ENCODE data around the gene SLC16A7.

SLC16A7 gene

DNA sequence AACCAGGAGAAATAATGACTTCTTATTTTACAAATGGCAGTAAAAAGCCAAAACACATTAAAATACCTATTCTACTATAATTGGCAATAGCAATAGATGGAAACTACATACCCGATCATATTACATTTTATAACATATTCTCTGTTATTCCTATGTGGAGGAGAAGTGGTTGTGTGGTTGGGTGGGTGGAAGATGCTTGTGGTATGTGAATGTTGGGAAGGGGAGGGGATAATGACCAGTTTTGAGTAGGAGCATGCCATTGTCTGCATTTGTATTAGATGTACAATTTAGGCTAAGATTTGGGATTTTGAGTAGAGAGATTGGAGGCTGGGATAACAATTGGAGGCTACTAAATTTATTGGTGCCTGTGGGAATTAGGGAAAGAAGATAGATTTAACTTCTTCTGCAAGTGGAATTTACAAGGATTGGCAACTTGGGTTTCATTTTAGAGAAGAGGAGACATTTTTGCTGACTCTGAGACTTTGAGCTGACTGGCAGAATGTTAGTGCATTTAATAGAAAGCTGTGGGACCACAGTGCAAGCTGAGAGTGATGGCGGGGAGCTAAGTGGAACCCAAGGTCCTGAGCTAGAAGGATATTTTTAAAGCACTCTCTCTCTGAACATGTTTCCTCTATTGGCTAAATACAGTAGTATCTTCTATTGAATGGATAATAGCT lies 65.2 kb downstream of the SLC16A7 start:
- FAIRE-seq: no peak

DNA sequence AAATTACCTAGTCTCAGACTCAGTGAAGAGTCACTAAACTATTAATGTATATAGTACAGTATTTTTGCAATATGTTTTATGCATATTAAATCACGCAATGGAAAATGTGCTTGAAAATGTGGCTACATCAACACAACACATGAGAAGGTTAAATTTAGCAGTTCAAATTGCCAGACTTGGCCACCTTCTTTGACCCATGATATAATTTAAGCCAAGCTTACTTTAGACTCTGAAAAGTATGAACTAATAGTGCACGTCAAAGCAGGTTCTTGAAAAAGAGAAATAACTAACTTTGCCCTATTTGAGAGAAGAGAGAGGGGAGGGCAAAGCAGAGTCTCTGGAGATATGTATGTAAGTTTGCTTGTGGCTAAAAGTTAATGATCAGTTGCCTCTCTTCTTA lies 68.7 kb downstream of the SLC16A7 start:
- DNase-seq (ENCODE audit: insufficient read length, low spot score) (no peak), FAIRE-seq (no peak)

More for the DNA sequence above, 65.2 kb downstream of the SLC16A7 start:
- no peak for DNase-seq (ENCODE audit: insufficient read length, low spot score)

- no peak for FAIRE-seq
- no peak for DNase-seq (ENCODE audit: insufficient read length, low spot score)
Measured at GRCh38 chr12:59665701-59666100, 69.9 kb downstream of the SLC16A7 start.

GRCh38 chr12:59668674-59669073 lies 72.8 kb downstream of the SLC16A7 start:
- FAIRE-seq: no peak

DNA sequence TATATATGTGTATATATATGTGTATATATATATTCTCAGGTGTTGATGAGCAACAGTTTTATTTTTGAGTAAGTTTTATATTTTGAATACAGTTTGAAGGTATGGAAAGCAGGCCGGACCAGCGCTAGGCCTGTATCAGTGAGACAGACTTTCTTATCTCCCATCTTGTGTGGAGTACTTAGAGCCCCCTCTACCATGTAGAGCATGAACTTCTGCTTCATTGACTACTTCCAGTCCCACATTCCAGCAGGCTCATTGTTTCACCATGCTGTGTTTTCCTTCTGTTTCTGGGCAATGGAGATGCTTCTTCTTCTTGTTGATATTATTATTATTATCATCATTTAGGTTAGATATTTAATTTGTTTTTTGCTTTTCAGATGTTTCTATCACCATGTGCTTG lies 76.4 kb downstream of the SLC16A7 start:
- FAIRE-seq (no peak), DNase-seq (ENCODE audit: insufficient read length, low spot score) (no peak)

More at GRCh38 chr12:59668674-59669073, 72.8 kb downstream of the SLC16A7 start:
- DNase-seq (ENCODE audit: insufficient read length, low spot score): no peak

DNA sequence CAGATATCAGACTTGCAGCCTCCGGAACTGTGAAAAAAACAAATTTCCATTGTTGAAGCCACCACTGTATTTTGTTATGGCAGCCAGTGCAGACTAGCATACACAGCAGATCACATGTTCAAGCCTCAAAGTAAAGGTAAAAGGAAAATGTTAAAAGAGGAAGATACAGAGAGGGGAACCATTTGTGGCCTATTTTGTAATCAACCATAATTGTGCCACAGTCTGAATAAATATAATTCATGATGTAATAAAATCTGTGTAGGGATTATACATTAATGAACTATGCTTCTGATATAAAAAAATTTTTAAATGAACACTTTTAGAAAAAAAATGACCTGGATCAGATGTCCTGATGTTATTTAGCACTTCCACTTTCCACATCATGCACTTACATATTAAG lies 79.6 kb downstream of the SLC16A7 start:
- FAIRE-seq (no peak), DNase-seq (ENCODE audit: insufficient read length, low spot score) (no peak)

DNA sequence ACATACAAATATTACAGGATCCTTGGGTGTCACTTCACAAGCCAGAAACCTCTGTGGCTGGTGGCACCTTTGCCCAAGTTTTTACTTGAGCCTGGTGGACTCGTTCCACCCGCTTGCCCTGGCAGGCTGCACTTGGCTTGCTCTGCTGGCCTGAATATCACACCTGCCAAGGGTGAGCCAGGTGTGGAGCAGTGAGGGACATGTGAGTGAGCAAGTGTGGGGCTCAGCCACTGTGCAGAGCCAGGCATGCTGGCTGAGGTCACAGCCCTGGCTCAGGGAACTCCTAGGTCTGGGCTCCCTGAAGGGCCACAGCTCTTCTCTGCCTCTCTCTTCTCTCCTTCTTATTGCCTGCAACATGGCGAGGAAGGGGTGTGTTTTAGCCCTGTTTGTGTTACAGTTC lies 82.0 kb downstream of the SLC16A7 start:
- FAIRE-seq (no peak), DNase-seq (ENCODE audit: insufficient read length, low spot score) (no peak)

DNA sequence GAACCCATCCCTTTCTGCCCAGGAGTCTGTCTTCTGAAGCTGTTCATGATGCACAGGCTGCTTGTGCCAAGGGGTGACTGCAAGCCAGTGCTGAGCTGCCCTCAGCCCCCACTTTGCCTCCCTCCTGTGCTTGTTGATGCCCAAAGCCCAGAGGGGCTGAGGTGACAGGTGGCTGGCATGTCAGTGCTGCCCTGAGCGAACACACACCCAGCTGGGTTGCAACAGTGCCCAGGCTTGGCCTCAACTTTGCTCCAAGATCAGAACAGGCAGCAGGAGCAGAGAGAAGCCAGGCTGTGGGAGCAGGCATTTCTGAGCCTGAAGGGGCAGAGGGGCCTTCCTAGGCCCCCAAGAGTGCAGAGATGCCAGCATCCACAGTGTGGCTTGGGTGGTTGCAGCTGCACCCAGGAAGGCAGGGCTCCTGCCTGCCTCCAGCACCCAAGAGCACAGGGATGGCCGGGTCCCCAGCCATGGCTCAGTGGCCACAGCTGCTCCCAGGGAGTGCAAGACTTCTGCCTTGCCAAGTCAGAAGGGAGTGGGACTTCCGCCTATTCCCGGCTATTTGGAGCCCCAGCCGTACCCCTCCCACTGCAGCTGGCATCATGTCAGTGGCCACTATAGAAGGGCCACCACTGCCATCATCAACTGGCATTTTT lies 83.1 kb downstream of the SLC16A7 start:
- no peak for FAIRE-seq
- DNase-seq (ENCODE audit: insufficient read length, low spot score): no peak

DNA sequence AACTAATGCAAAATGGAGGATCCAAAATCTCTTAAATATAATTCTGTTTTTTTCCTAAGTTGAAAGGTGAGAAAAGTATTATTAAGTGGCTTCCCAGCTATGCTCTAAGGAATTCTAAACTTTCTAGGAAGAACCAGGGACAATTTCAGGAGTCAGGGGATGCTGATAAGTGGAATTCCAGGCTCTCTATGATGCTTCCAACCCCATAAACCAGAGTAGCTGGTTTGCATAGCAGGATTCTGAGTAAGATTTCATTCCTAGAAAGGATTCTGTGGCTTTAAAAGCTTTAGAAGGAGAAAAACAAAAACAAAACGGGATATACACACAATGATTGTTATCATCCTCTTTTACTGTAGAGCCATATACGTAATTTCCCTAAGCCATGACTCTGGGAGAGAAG lies 93.9 kb downstream of the SLC16A7 start:
- FAIRE-seq: no peak
- no peak for DNase-seq (ENCODE audit: insufficient read length, low spot score)

DNA sequence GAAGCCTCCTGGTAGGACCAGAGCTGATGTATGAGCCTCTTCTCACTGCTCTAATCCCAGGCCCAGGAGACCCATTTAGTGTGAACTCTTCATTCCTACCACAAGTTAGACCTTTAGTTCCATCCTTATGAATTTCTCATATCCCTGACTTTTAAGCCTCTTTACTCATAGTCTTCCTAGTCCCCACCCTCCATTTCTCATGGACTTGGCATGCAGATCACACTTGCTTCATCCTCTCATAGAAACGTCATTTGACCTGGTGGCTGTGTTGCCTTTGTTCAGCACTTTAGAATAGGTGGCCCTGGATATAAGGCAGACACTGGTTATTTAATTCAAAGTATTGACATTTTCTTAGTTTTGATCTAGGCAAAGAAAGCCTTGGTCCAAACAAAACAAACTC lies 99.5 kb downstream of the SLC16A7 start:
- DNase-seq (ENCODE audit: insufficient read length, low spot score) (no peak), FAIRE-seq (no peak)

- DNase-seq (ENCODE audit: insufficient read length, low spot score) (no peak), FAIRE-seq (no peak)
Measured at GRCh38 chr12:59698600-59698999, 102.8 kb downstream of the SLC16A7 start.

- DNase-seq (ENCODE audit: insufficient read length, low spot score) (no peak), FAIRE-seq (no peak)
Measured at GRCh38 chr12:59699421-59700152, 103.8 kb downstream of the SLC16A7 start.

DNA sequence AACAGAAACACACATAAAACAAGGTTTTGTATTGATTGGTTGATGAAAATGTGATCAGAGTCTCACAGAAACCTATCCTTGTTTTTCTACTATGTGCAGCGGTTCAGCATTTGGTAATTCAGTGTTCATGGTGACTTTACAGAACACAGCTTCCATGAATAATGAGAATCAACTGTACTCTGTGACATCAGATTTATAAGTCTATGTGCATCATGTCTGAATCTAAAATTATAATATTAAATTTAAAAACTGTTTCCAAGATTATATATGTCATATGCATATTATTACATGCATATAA lies 104.3 kb downstream of the SLC16A7 start:
- FAIRE-seq (no peak), DNase-seq (ENCODE audit: insufficient read length, low spot score) (no peak)

GRCh38 chr12:59708064-59708463 lies 112.2 kb downstream of the SLC16A7 start:
- FAIRE-seq: no peak

DNA sequence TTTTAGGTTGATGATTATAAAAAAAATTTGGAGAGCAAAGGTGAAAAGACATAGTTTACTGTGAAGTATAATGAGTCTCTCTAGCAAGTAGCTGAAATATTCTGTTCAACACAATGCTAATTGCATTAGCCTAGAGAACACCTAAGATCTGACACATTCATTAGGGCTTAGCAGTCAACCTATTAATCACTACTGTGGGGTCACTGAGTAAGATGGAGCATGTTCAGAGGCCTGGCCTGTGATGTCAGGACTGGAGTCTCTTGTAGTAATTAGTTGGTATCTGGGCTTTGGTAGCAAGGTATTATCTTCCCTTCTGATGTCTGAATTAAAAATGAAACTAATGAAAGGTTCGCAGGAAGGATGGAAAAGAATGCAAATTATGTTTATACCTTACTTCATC lies 112.7 kb downstream of the SLC16A7 start:
- no peak for DNase-seq (ENCODE audit: insufficient read length, low spot score)
- FAIRE-seq: no peak

More at GRCh38 chr12:59708064-59708463, 112.2 kb downstream of the SLC16A7 start:
- DNase-seq (ENCODE audit: insufficient read length, low spot score): peak; percentile 23

- FAIRE-seq (no peak), DNase-seq (ENCODE audit: insufficient read length, low spot score) (no peak)
Measured at GRCh38 chr12:59710004-59710628, 114.3 kb downstream of the SLC16A7 start.

DNA sequence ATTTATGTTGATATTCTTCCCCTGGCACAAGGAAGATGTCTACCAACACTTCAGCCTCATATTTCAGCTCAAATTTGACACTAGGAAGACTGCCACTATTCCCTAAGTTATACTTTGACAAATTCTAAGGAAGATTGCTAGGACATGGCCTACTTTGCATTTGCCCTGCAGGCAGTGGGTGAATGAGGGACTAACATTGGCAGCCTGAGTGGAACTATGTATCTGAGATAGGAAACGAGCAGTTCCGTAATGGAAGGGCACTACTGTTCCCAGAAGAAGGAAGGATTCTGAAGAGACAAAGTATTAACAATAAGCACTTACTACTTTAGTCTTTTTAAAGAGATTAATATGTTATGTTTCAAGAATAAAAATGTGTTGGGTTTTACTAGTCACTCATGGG lies 115.1 kb downstream of the SLC16A7 start:
- DNase-seq (ENCODE audit: insufficient read length, low spot score): no peak
- no peak for FAIRE-seq

DNA sequence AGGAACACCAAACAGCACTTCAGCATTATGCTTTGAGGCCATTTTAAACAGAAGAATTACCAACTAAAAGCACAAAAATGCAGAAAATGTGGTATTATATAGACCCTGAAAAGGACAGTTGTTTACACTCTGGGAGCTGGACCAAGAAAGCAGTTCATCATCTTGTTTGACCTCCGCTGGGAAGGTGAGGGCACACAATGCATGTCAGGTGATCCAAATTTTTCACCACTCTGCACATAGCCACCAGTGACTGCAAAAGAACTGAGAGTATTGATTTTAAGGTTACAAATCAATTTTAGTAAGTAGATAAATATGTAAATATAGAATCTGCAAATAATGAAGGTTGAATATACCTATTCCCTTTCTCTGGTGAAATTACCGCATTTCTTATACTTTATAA lies 119.6 kb downstream of the SLC16A7 start:
- DNase-seq (ENCODE audit: insufficient read length, low spot score): no peak
- no peak for FAIRE-seq

- FAIRE-seq (no peak), DNase-seq (ENCODE audit: insufficient read length, low spot score) (no peak)
Measured at GRCh38 chr12:59716043-59716442, 120.2 kb downstream of the SLC16A7 start.

DNA sequence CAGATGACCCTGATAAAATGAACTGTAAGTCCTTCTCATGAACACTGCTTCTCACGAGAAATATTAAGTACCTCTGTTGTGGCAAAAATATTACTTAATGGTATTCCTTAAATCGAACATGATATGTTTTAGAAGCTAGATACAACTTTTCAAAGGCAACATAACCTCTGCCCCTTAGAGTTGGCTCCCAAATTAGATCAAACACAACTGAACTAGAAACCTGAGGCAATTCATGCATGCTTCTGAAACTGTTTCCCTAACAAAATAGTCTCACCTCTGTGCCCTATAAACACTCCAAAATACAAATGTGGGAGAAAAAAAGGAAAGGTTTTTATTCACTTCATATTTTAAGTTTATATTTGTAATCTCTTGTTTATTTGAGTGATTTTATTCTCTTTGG lies 121.6 kb downstream of the SLC16A7 start:
- FAIRE-seq (no peak), DNase-seq (ENCODE audit: insufficient read length, low spot score) (no peak)

GRCh38 chr12:59719701-59720100 lies 123.9 kb downstream of the SLC16A7 start:
- DNase-seq (ENCODE audit: insufficient read length, low spot score) (no peak), FAIRE-seq (no peak)

DNA sequence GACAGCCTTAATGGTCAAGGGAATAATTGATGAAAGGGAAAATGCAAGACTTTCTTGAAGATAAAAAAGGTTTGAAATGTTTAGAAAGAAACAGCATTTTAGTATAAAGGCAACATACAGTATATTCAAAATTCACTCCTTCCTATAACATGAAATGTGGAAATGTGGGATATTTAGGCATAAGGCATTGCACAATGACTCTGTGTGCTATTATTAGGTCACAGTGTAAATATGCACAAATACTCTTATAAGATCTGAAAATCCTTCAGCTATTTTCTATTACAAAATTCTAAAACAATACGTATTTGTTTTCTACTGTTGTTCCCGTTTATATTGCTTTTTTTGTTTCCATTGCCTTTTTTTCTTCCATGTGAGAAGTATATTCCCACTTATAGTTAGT lies 127.7 kb downstream of the SLC16A7 start:
- DNase-seq (ENCODE audit: insufficient read length, low spot score): no peak
- FAIRE-seq: no peak
